AG10803 (cell line): Measurements from ENCODE around the gene TMEM178A.
A peak's percentile ranks its signal among the peaks of the same experiment; 100 is the strongest.

Source experiments
- DNase-seq: peaks from one replicate; pipeline ENCODE4 v3.0.0; 2010; ENCODE audit warnings: low read depth
- H3K4me3 ChIP-seq: 2 replicates; pipeline ENCODE4 v1.5.1; 2011; ENCODE audit warnings: mild to moderate bottlenecking, low read length, control low read depth
- CTCF ChIP-seq: conservative IDR thresholded peaks from 2 replicates; pipeline ENCODE4 v1.5.1; 2011; ENCODE audit warnings: mild to moderate bottlenecking, low read length, control low read depth, inconsistent platforms

Gene TMEM178A

GRCh38 chr2:39730276-39730675 is 64.6 kb downstream of the TMEM178A start:
- TF ChIP-seq CTCF = no peak
- no peak overlapping the region for H3K4me3 ChIP-seq
- no peak for DNase-seq

- DNase-seq = no peak
- TF ChIP-seq CTCF = peak; percentile 54
Observed at GRCh38 chr2:39730685-39731302, 65.1 kb downstream of the TMEM178A start.

GRCh38 chr2:39731546-39731945 is 65.8 kb downstream of the TMEM178A start:
- TF ChIP-seq CTCF = no peak
- H3K4me3 ChIP-seq = no peak overlapping the region
- no peak for DNase-seq

More at GRCh38 chr2:39730685-39731302, 65.1 kb downstream of the TMEM178A start:
- H3K4me3 ChIP-seq = no peak overlapping the region

- no peak overlapping the region for H3K4me3 ChIP-seq
- no peak for DNase-seq
- TF ChIP-seq CTCF = no peak
Observed at GRCh38 chr2:39732482-39732881, 66.8 kb downstream of the TMEM178A start.

GRCh38 chr2:39733070-39733674 is 67.5 kb downstream of the TMEM178A start:
- no peak for TF ChIP-seq CTCF
- peak; percentile 85 for DNase-seq
- H3K4me3 ChIP-seq = no peak overlapping the region

- no peak for TF ChIP-seq CTCF
- H3K4me3 ChIP-seq = no peak overlapping the region
- no peak for DNase-seq
Observed at GRCh38 chr2:39734445-39734844, 68.7 kb downstream of the TMEM178A start.

- TF ChIP-seq CTCF = no peak
- no peak overlapping the region for H3K4me3 ChIP-seq
- peak; percentile 64 for DNase-seq
Observed at GRCh38 chr2:39735648-39736047, 69.9 kb downstream of the TMEM178A start.
